HCT116 (cell line): ENCODE data around the gene MYBPC2. TPM values are rescaled to one million over a fixed set of nuclear protein-coding genes. Genes with fewer than 3 reads are reported as not detected.

Experiments
- ATAC-seq: fragments of 200-7000 bp; cut with Tn5 transposase; 2 replicates; pipeline ENCODE4 v1.9.1; 2020; ENCODE audit warnings: mild to moderate bottlenecking, moderate library complexity
- BruUV-seq: library from RNA; stranded (reverse); fragments of 400-500 nt; replicated peaks from 2 replicates; lab custom pipeline; 2021; lab: Mats Ljungman, UMichigan
- CTCF ChIA-PET: fragments of 300-600 bp; sonication (Branson Sonifier 250); formaldehyde crosslinking; loops from one replicate; lab custom pipeline; 2021; ENCODE audit warnings: antibody characterized with exemption; lab: Charles Lee
- POLR2A ChIA-PET: fragments of 300-600, 350-600 bp; sonication (Branson Sonifier 250); formaldehyde crosslinking; loops from one replicate; lab custom pipeline; 2021; ENCODE audit warnings: antibody characterized with exemption; lab: Charles Lee
- RAD21 ChIA-PET, 2 experiments: fragments of 300-600 bp; sonication (Branson Sonifier 250); formaldehyde crosslinking; loops; one replicate each; lab custom pipeline; 2023; ENCODE audit warnings: low total read pairs in 2 of 2; ENCODE audit not compliant: uncharacterized antibody in 2 of 2, unreplicated experiment in 2 of 2, low non-redundant PET in 1 of 2; lab: Charles Lee
- DNase-seq: peaks from one replicate; pipeline ENCODE4 v3.0.0-alpha.2; 2010; ENCODE audit warnings: low read depth, low spot score
- H2AFZ ChIP-seq: fragments of 200-600 bp; shearing (Covaris generic), sonication (generic); 2 replicates; pipeline ENCODE4 v1.6.1; 2017; ENCODE audit warnings: low read depth, mixed run types, mixed read lengths, antibody characterized with exemption, low read length; ENCODE audit not compliant: poor library complexity, severe bottlenecking
- H3K27ac ChIP-seq: 2 replicates; pipeline ENCODE4 v1.5.1; 2012; ENCODE audit warnings: low read depth, low read length
- H3K27me3 ChIP-seq: fragments of 200-600 bp; sonication (generic); 2 replicates; pipeline ENCODE4 v1.6.1; 2016; ENCODE audit warnings: mixed run types, low read length, mixed read lengths; ENCODE audit not compliant: insufficient read depth
- H3K36me3 ChIP-seq, 2 experiments: fragments of 200-500 bp in 1 of 2; fragments of 200-600 bp in 1 of 2; sonication (Bioruptor generic) in 1 of 2; sonication (generic) in 1 of 2; 2 replicates each; pipeline versions ENCODE4 v1.5.1 to v1.6.1; 2014 to 2016; ENCODE audit warnings: low read length in 2 of 2, inconsistent platforms in 1 of 2, mixed read lengths in 1 of 2, mixed run types in 1 of 2; ENCODE audit not compliant: insufficient read depth in 2 of 2, control insufficient read depth in 1 of 2
- H3K4me1 ChIP-seq, 2 experiments: fragments of 200-600 bp in 1 of 2; sonication (generic) in 1 of 2; 2 replicates each; pipeline versions ENCODE4 v1.5.1 to v1.6.1; 2012 to 2017; ENCODE audit warnings: low read length in 2 of 2, inconsistent platforms in 1 of 2, mild to moderate bottlenecking in 1 of 2, mixed read lengths in 1 of 2, mixed run types in 1 of 2, moderate library complexity in 1 of 2; ENCODE audit not compliant: insufficient read depth in 2 of 2, control insufficient read depth in 1 of 2
- H3K4me2 ChIP-seq: fragments of 200-600 bp; sonication (generic); 2 replicates; pipeline ENCODE4 v1.6.1; 2017; ENCODE audit warnings: mixed run types, low read length, mixed read lengths
- H3K4me3 ChIP-seq, 2 experiments: fragments of 200-600 bp in 1 of 2; sonication (generic) in 1 of 2; replicated peaks in 1 of 2; 2 replicates each; pipeline ENCODE4 v1.5.1; 2011 to 2016; ENCODE audit warnings: low read length in 2 of 2, control low read depth in 1 of 2, low read depth in 1 of 2, mild to moderate bottlenecking in 1 of 2, mixed read lengths in 1 of 2, mixed run types in 1 of 2
- H3K79me2 ChIP-seq: fragments of 200-600 bp; sonication (generic); 2 replicates; pipeline ENCODE4 v1.6.1; 2017; ENCODE audit warnings: mild to moderate bottlenecking, mixed run types, low read length, moderate library complexity, mixed read lengths; ENCODE audit not compliant: insufficient read depth
- H3K9ac ChIP-seq: fragments of 200-600 bp; sonication (generic); 2 replicates; pipeline ENCODE4 v1.6.1; 2016; ENCODE audit warnings: low read length, mixed read lengths
- H3K9me2 ChIP-seq: fragments of 200-600 bp; sonication (generic), shearing (Covaris generic); 2 replicates; pipeline ENCODE4 v1.6.1; 2017; ENCODE audit warnings: mixed run types, mild to moderate bottlenecking, moderate library complexity; ENCODE audit not compliant: insufficient read depth
- H3K9me3 ChIP-seq, 2 experiments: fragments of 200-500 bp in 1 of 2; fragments of 200-600 bp in 1 of 2; sonication (Bioruptor generic) in 1 of 2; sonication (generic) in 1 of 2; 2 replicates each; pipeline ENCODE4 v1.6.1; 2014 to 2017; ENCODE audit warnings: low read length in 2 of 2, mixed read lengths in 2 of 2, inconsistent platforms in 1 of 2, low read depth in 1 of 2, mild to moderate bottlenecking in 1 of 2, mixed run types in 1 of 2, moderate library complexity in 1 of 2; ENCODE audit not compliant: control insufficient read depth in 1 of 2, insufficient read depth in 1 of 2
- H4K20me1 ChIP-seq: fragments of 200-600 bp; sonication (generic), shearing (Covaris generic); 2 replicates; pipeline ENCODE4 v1.6.1; 2017; ENCODE audit warnings: mixed run types, mild to moderate bottlenecking, moderate library complexity; ENCODE audit not compliant: insufficient read depth
- CBX3 ChIP-seq: IDR thresholded peaks from 2 replicates; pipeline ENCODE4 v1.6.1; 2012; ENCODE audit warnings: low read depth
- ELF1 ChIP-seq: IDR thresholded peaks from 2 replicates; pipeline ENCODE4 v1.6.1; 2012; ENCODE audit warnings: low read depth, borderline replicate concordance
- FOSL1 ChIP-seq: IDR thresholded peaks from 2 replicates; pipeline ENCODE4 v1.6.1; 2012; ENCODE audit warnings: low read depth
- JUND ChIP-seq: IDR thresholded peaks from 2 replicates; pipeline ENCODE4 v1.6.1; 2012
- POLR2A ChIP-seq: IDR thresholded peaks from 2 replicates; pipeline ENCODE4 v1.7.0; 2011; ENCODE audit warnings: borderline replicate concordance; ENCODE audit not compliant: insufficient read depth, insufficient read length; ENCODE audit errors: extremely low read depth
- POLR2AphosphoS5 ChIP-seq: IDR thresholded peaks from 2 replicates; pipeline ENCODE4 v1.6.1; 2011; ENCODE audit warnings: mild to moderate bottlenecking, low read depth, low read length, moderate library complexity
- REST ChIP-seq: IDR thresholded peaks from 2 replicates; pipeline ENCODE4 v1.6.1; 2012; ENCODE audit warnings: low read depth
- SIN3A ChIP-seq: IDR thresholded peaks from 2 replicates; pipeline ENCODE4 v1.6.1; 2012; ENCODE audit warnings: low read depth
- SP1 ChIP-seq: IDR thresholded peaks from 2 replicates; pipeline ENCODE4 v1.6.1; 2012; ENCODE audit warnings: low read depth
- YY1 ChIP-seq: IDR thresholded peaks from 2 replicates; pipeline ENCODE4 v1.6.1; 2011; ENCODE audit warnings: low read length, low read depth, moderate library complexity, mild to moderate bottlenecking; ENCODE audit not compliant: insufficient replicate concordance; ENCODE audit errors: extremely low read depth
- ZBTB33 ChIP-seq: IDR thresholded peaks from 2 replicates; pipeline ENCODE4 v1.6.1; 2011; ENCODE audit warnings: mild to moderate bottlenecking, low read length, moderate library complexity; ENCODE audit not compliant: insufficient replicate concordance; ENCODE audit errors: extremely low read depth
- intact Hi-C: fragments of 100-400 bp; cut with micrococcal nuclease; formaldehyde crosslinking; loops from 2 replicates; pipeline ENCODE4 v1.10.0; 2022
- total RNA-seq: library from RNA; stranded (reverse); gene quantifications from one replicate; pipeline ENCODE4 v1.2.1, GENCODE V29; 2021; ENCODE audit not compliant: unreplicated experiment

Gene MYBPC2
- total RNA-seq, 1 experiment from 2014 or later = not detected

- no peaks in the 10 kb centered on the region for H3K9me2 ChIP-seq
- H3K4me3 ChIP-seq = no peak overlapping the region
- ATAC-seq = no peak
- no peaks in the 10 kb centered on the region for H4K20me1 ChIP-seq
- no peak for DNase-seq
- no TSS peak for BruUV-seq
- H3K27me3 ChIP-seq = no peaks in the 10 kb centered on the region
- H2AFZ ChIP-seq = no peak overlapping the region
- no peaks in the 10 kb centered on the region for H3K9me3 ChIP-seq
- no peaks in the 10 kb centered on the region for H3K4me1 ChIP-seq
- CTCF ChIA-PET = no interaction called here
- no peak overlapping the region for H3K9ac ChIP-seq
- peaks cover 2 to 19% of the 10 kb centered on the region in 2 experiments; a peak in 2 of 4 replicates for H3K36me3 ChIP-seq
- intact Hi-C loops = no loop called here
- H3K27ac ChIP-seq = no peak overlapping the region
- peaks cover 69% of the 10 kb centered on the region for H3K79me2 ChIP-seq
- TF ChIP-seq FOSL1 = no peak
- TF ChIP-seq POLR2A = no peak
- TF ChIP-seq CBX3 = no peak
- TF ChIP-seq ZBTB33 = no peak
- TF ChIP-seq JUND = no peak
- no peak overlapping the region for H3K4me2 ChIP-seq
- RAD21 ChIA-PET = no interaction called here
- POLR2A ChIA-PET = interaction anchor here (1.0 kb wide), 1 partner anchor 188 kb away, joined by 3 read pairs; no protein-coding TSS in a partner anchor
Measured at GRCh38 chr19:50392759-50393158, 39.9 kb upstream of the MYBPC2 start.

DNA sequence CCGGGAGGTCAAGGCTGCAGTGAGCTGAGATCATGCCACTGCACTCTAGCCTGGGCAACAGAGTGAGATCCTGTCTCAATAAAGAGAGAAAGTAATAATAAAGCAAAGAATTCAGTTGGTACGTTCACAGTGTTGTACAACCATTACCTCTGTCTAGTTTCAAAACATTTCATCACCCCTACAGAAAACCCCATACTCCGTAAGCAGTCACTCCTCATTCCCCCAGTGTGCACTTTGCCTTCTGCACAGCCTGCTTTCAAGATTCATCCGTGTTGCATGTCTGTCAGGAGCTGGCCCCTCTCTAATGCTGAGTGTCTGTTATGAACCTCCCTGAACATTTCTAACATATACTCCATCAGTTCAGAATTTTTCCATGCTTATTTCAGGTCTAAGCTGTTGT lies 39.1 kb upstream of the MYBPC2 start:
- ATAC-seq (no peak), DNase-seq (no peak)
- ChIA-PET POLR2A (interaction anchor here (1.0 kb wide), 1 partner anchor 189 kb away, joined by 3 read pairs; no protein-coding TSS in a partner anchor), CTCF (no interaction called here), RAD21 (no interaction called here)
- no peaks in the 10 kb centered on the region for H3K9me3 ChIP-seq
- TF ChIP-seq SIN3A = no peak
- TF ChIP-seq SP1 = no peak
- TF ChIP-seq POLR2AphosphoS5 = no peak
- TF ChIP-seq YY1 = no peak
- no peak for TF ChIP-seq REST
- TF ChIP-seq ELF1 = no peak
- TF ChIP-seq FOSL1 = no peak
- BruUV-seq = no TSS peak
- intact Hi-C loops = no loop called here
- no peaks in the 10 kb centered on the region for H3K4me1 ChIP-seq
- no peak overlapping the region for H3K4me2 ChIP-seq
- H3K27ac ChIP-seq = no peak overlapping the region
- peaks cover 69% of the 10 kb centered on the region for H3K79me2 ChIP-seq
- no peak overlapping the region for H2AFZ ChIP-seq
- peaks cover 0 to 11% of the 10 kb centered on the region in 2 experiments; a peak in 1 of 4 replicates for H3K36me3 ChIP-seq
- H3K4me3 ChIP-seq = no peak overlapping the region
- H3K9me2 ChIP-seq = no peaks in the 10 kb centered on the region
- no peaks in the 10 kb centered on the region for H3K27me3 ChIP-seq
- no peaks in the 10 kb centered on the region for H4K20me1 ChIP-seq
- H3K9ac ChIP-seq = no peak overlapping the region
